Osteoblast (primary cell): Measurements from ENCODE around the gene GAD1. TPM values are rescaled to one million over a fixed set of nuclear protein-coding genes. Genes with fewer than 3 reads are reported as not detected.

ENCODE experiments used
- DNase-seq: peaks from one replicate; pipeline ENCODE4 v3.0.0; 2011; ENCODE audit warnings: low spot score, mixed read lengths; ENCODE audit not compliant: insufficient read length; ENCODE audit errors: missing footprints
- H2AFZ ChIP-seq: 2 replicates; pipeline ENCODE4 v1.6.0; 2011; ENCODE audit warnings: mild to moderate bottlenecking, low read length
- H3K27ac ChIP-seq: 2 replicates; pipeline ENCODE4 v1.5.1; 2011; ENCODE audit warnings: mild to moderate bottlenecking, low read depth, low read length, moderate library complexity
- H3K27me3 ChIP-seq: 2 replicates; pipeline ENCODE4 v1.6.0; 2012; ENCODE audit warnings: mild to moderate bottlenecking, control low read depth, inconsistent platforms, low read length, moderate library complexity; ENCODE audit not compliant: insufficient read depth
- H3K36me3 ChIP-seq: 2 replicates; pipeline ENCODE4 v1.5.1; 2011; ENCODE audit warnings: mild to moderate bottlenecking, low read length, control low read depth, moderate library complexity; ENCODE audit not compliant: insufficient read depth
- H3K4me1 ChIP-seq: 2 replicates; pipeline ENCODE4 v1.5.1; 2011; ENCODE audit warnings: mild to moderate bottlenecking, low read length, control low read depth, moderate library complexity; ENCODE audit not compliant: insufficient read depth
- H3K4me2 ChIP-seq: 2 replicates; pipeline ENCODE4 v1.6.0; 2011; ENCODE audit warnings: mild to moderate bottlenecking, low read length; ENCODE audit not compliant: insufficient read depth
- H3K4me3 ChIP-seq: fragments of 200-600 bp; sonication (generic); 3 replicates; pipeline ENCODE4 v1.5.1; 2012; ENCODE audit warnings: mild to moderate bottlenecking, low read length, inconsistent platforms; ENCODE audit not compliant: insufficient read depth
- H3K79me2 ChIP-seq: 2 replicates; pipeline ENCODE4 v1.6.0; 2012; ENCODE audit warnings: mild to moderate bottlenecking, low read length, control low read depth, inconsistent platforms; ENCODE audit not compliant: insufficient read depth
- H3K9me3 ChIP-seq: 2 replicates; pipeline ENCODE4 v1.5.1; 2011; ENCODE audit warnings: low read depth, low read length, control low read depth
- H4K20me1 ChIP-seq: 2 replicates; pipeline ENCODE4 v1.6.0; 2012; ENCODE audit warnings: mild to moderate bottlenecking, low read length, control low read depth; ENCODE audit not compliant: insufficient read depth
- total RNA-seq: library from RNA; depleted of rRNA; stranded (reverse); fragments of >200 nt; gene quantifications from 2 replicates; pipeline ENCODE4 v1.2.3, GENCODE V29; 2012
- TF ChIP-seq, protein P1 (sequence below): IDR thresholded peaks from 2 replicates; pipeline ENCODE4 v1.5.1; 2011; ENCODE audit warnings: mild to moderate bottlenecking, low read depth, low read length, moderate library complexity; ENCODE audit errors: extremely low read depth

Gene GAD1
- total RNA-seq, 1 donor, result 0.36 TPM

- Histone ChIP-seq H3K36me3 (no peaks in the 10 kb centered on the region), H4K20me1 (no peaks in the 10 kb centered on the region), H3K4me2 (peak overlapping the region; percentile 19), H3K27ac (no peak overlapping the region), H3K4me3 (no peak overlapping the region), H3K4me1 (peaks cover 15% of the 10 kb centered on the region), H3K79me2 (no peaks in the 10 kb centered on the region), H3K9me3 (no peaks in the 10 kb centered on the region), H3K27me3 (peaks cover 26% of the 10 kb centered on the region), H2AFZ (no peak overlapping the region)
- DNase-seq, result no peak
- TF ChIP-seq, protein P1, sequence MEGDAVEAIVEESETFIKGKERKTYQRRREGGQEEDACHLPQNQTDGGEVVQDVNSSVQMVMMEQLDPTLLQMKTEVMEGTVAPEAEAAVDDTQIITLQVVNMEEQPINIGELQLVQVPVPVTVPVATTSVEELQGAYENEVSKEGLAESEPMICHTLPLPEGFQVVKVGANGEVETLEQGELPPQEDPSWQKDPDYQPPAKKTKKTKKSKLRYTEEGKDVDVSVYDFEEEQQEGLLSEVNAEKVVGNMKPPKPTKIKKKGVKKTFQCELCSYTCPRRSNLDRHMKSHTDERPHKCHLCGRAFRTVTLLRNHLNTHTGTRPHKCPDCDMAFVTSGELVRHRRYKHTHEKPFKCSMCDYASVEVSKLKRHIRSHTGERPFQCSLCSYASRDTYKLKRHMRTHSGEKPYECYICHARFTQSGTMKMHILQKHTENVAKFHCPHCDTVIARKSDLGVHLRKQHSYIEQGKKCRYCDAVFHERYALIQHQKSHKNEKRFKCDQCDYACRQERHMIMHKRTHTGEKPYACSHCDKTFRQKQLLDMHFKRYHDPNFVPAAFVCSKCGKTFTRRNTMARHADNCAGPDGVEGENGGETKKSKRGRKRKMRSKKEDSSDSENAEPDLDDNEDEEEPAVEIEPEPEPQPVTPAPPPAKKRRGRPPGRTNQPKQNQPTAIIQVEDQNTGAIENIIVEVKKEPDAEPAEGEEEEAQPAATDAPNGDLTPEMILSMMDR, result no peak
Measured at GRCh38 chr2:170886386-170886785, 69.7 kb downstream of the GAD1 start.

GRCh38 chr2:170887496-170887895 lies 70.8 kb downstream of the GAD1 start:
- no peak overlapping the region for H3K4me2 ChIP-seq
- H4K20me1 ChIP-seq, result no peaks in the 10 kb centered on the region
- no peaks in the 10 kb centered on the region for H3K9me3 ChIP-seq
- H3K79me2 ChIP-seq, result no peaks in the 10 kb centered on the region
- H3K27me3 ChIP-seq, result peaks cover 18% of the 10 kb centered on the region
- no peak overlapping the region for H2AFZ ChIP-seq
- H3K4me1 ChIP-seq, result peaks cover 15% of the 10 kb centered on the region
- H3K36me3 ChIP-seq, result no peaks in the 10 kb centered on the region
- TF ChIP-seq, protein P1, result no peak
- H3K4me3 ChIP-seq, result no peak overlapping the region
- no peak for DNase-seq
- H3K27ac ChIP-seq, result no peak overlapping the region

- Histone ChIP-seq H3K9me3 (no peaks in the 10 kb centered on the region), H3K36me3 (no peaks in the 10 kb centered on the region), H2AFZ (no peak overlapping the region), H3K27me3 (peaks cover 16% of the 10 kb centered on the region), H4K20me1 (no peaks in the 10 kb centered on the region), H3K79me2 (no peaks in the 10 kb centered on the region), H3K27ac (no peak overlapping the region), H3K4me1 (peaks cover 15% of the 10 kb centered on the region), H3K4me2 (no peak overlapping the region), H3K4me3 (no peak overlapping the region)
- no peak for DNase-seq
- TF ChIP-seq, protein P1, result no peak
Measured at GRCh38 chr2:170887896-170888295, 71.2 kb downstream of the GAD1 start.

DNA sequence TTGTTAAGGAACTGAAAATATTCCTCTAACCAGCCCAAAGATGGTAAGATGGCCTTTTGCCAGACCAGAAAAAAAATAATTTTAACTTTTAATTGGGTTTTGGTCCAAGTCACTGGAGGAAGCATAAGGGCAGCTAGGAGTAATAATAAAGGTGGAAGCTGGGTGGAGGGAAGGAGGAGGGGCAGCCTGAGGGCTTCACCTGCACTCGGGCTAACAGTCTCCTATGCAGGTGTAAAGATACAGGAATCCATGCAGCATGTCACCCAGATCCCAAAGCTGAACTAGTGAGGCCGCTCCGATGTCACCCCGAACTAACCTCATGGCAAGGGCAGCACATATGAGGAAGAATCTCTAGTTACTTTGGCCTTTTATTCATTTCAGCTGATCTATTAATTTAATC lies 75.2 kb downstream of the GAD1 start:
- no peak overlapping the region for H3K4me2 ChIP-seq
- DNase-seq, result no peak
- no peaks in the 10 kb centered on the region for H3K9me3 ChIP-seq
- H3K79me2 ChIP-seq, result no peaks in the 10 kb centered on the region
- no peak overlapping the region for H3K27ac ChIP-seq
- H3K36me3 ChIP-seq, result no peaks in the 10 kb centered on the region
- peaks cover 9% of the 10 kb centered on the region for H3K27me3 ChIP-seq
- no peak overlapping the region for H2AFZ ChIP-seq
- H3K4me3 ChIP-seq, result no peak overlapping the region
- no peaks in the 10 kb centered on the region for H4K20me1 ChIP-seq
- peaks cover 4% of the 10 kb centered on the region for H3K4me1 ChIP-seq
- TF ChIP-seq, protein P1, result no peak
